OCI-LY3 (cell line): ENCODE measurements around the gene CYTIP.

Experiments
- H2AFZ ChIP-seq: fragments of 200-600, 300-600 bp; shearing (Covaris generic); 2 replicates; pipeline ENCODE4 v1.6.0; 2014; ENCODE audit warnings: antibody characterized with exemption, low read depth, low read length
- H3K27ac ChIP-seq: fragments of 200-600, 300-600 bp; sonication (generic); 2 replicates; pipeline ENCODE4 v1.5.1; 2014; ENCODE audit warnings: mild to moderate bottlenecking, low read length, moderate library complexity, mixed read lengths
- H3K27me3 ChIP-seq: fragments of 200-600, 300-600 bp; sonication (generic); 2 replicates; pipeline ENCODE4 v1.6.1; 2014; ENCODE audit warnings: low read depth, low read length, mixed read lengths
- H3K36me3 ChIP-seq: fragments of 200-600, 300-600 bp; sonication (generic); replicated peaks from 2 replicates; pipeline ENCODE3; 2014; ENCODE audit warnings: low read depth, low read length, mixed read lengths
- H3K4me1 ChIP-seq: fragments of 300-600, 200-600 bp; sonication (generic); 2 replicates; pipeline ENCODE4 v1.6.1; 2014; ENCODE audit warnings: low read length, mixed read lengths
- H3K4me2 ChIP-seq: fragments of 200-600, 300-600 bp; sonication (generic); 2 replicates; pipeline ENCODE4 v1.6.1; 2014; ENCODE audit warnings: low read length, mixed read lengths
- H3K4me3 ChIP-seq: fragments of 300-600, 200-600 bp; sonication (generic); 2 replicates; pipeline ENCODE4 v1.5.1; 2014; ENCODE audit warnings: antibody characterized with exemption, mild to moderate bottlenecking, low read length, moderate library complexity
- H3K79me2 ChIP-seq: fragments of 300-600, 200-600 bp; shearing (Covaris generic); 2 replicates; pipeline ENCODE4 v1.6.1; 2014; ENCODE audit warnings: mild to moderate bottlenecking, low read length, mixed read lengths
- H3K9ac ChIP-seq: fragments of 300-600, 200-600 bp; shearing (Covaris generic); 2 replicates; pipeline ENCODE4 v1.6.0; 2014; ENCODE audit warnings: mild to moderate bottlenecking, low read length, moderate library complexity
- H3K9me3 ChIP-seq: fragments of 200-600, 300-600 bp; shearing (Covaris generic); 2 replicates; pipeline ENCODE4 v1.6.1; 2014; ENCODE audit warnings: low read length, mixed read lengths; ENCODE audit not compliant: insufficient read depth
- H4K20me1 ChIP-seq: fragments of 200-600, 300-600 bp; sonication (generic); 2 replicates; pipeline ENCODE4 v1.6.1; 2016; ENCODE audit warnings: low read length, mixed read lengths; ENCODE audit not compliant: insufficient read depth
- CTCF ChIP-seq: fragments of 200-600, 300-600 bp; sonication (generic); IDR thresholded peaks from 2 replicates; pipeline ENCODE4 v1.5.1; 2014; ENCODE audit warnings: antibody characterized with exemption, low read length, low read depth
- EZH2phosphoT487 ChIP-seq: fragments of 200-600 bp; shearing (Covaris generic); IDR thresholded peaks from 2 replicates; pipeline ENCODE4 v1.6.1; 2018; ENCODE audit warnings: antibody characterized with exemption, mixed run types, low read depth

CYTIP gene

GRCh38 chr2:157447031-157447430 is 3.1 kb upstream of the CYTIP start:
- Histone ChIP-seq H3K4me2 (no peak overlapping the region), H3K4me1 (peaks cover 28% of the 10 kb centered on the region), H3K9me3 (no peaks in the 10 kb centered on the region), H3K9ac (no peak overlapping the region), H3K4me3 (no peak overlapping the region), H3K27me3 (no peaks in the 10 kb centered on the region), H2AFZ (no peak overlapping the region), H4K20me1 (no peaks in the 10 kb centered on the region), H3K27ac (no peak overlapping the region), H3K36me3 (peaks cover 9% of the 10 kb centered on the region), H3K79me2 (peaks cover 32% of the 10 kb centered on the region)
- no peak for TF ChIP-seq EZH2phosphoT487
- TF ChIP-seq CTCF, result no peak

GRCh38 chr2:157444641-157445040 is 752 bp upstream of the CYTIP start:
- peaks cover 30% of the 10 kb centered on the region for H3K36me3 ChIP-seq
- no peaks in the 10 kb centered on the region for H3K9me3 ChIP-seq
- H3K79me2 ChIP-seq, result peaks cover 56% of the 10 kb centered on the region
- H2AFZ ChIP-seq, result peak overlapping the region; percentile 52; the same call in 1 of the 2 replicates
- peak overlapping the region; percentile 99 for H3K4me2 ChIP-seq
- peak overlapping the region; percentile 97 for H3K4me3 ChIP-seq
- TF ChIP-seq CTCF, result no peak
- TF ChIP-seq EZH2phosphoT487, result no peak
- H3K4me1 ChIP-seq, result peaks cover 29% of the 10 kb centered on the region
- no peaks in the 10 kb centered on the region for H3K27me3 ChIP-seq
- H4K20me1 ChIP-seq, result no peaks in the 10 kb centered on the region
- H3K9ac ChIP-seq, result peak overlapping the region; percentile 98
- peak overlapping the region; percentile 98 for H3K27ac ChIP-seq

GRCh38 chr2:157443090-157443489 is 799 bp downstream of the CYTIP start:
- TF ChIP-seq EZH2phosphoT487, result no peak
- TF ChIP-seq CTCF, result no peak
- peak overlapping the region; percentile 98 for H3K9ac ChIP-seq
- H3K4me2 ChIP-seq, result peak overlapping the region; percentile 99
- no peaks in the 10 kb centered on the region for H3K27me3 ChIP-seq
- H3K36me3 ChIP-seq, result peaks cover 34% of the 10 kb centered on the region
- peaks cover 13% of the 10 kb centered on the region for H4K20me1 ChIP-seq
- H3K79me2 ChIP-seq, result peaks cover 71% of the 10 kb centered on the region
- H3K9me3 ChIP-seq, result no peaks in the 10 kb centered on the region
- no peak overlapping the region for H2AFZ ChIP-seq
- peaks cover 42% of the 10 kb centered on the region for H3K4me1 ChIP-seq
- peak overlapping the region; percentile 98 for H3K27ac ChIP-seq
- peak overlapping the region; percentile 97 for H3K4me3 ChIP-seq

- peak overlapping the region; percentile 97 for H3K4me3 ChIP-seq
- peaks cover 76% of the 10 kb centered on the region for H3K79me2 ChIP-seq
- peak overlapping the region; percentile 98 for H3K9ac ChIP-seq
- H3K36me3 ChIP-seq, result peaks cover 35% of the 10 kb centered on the region
- peak overlapping the region; percentile 99 for H3K4me2 ChIP-seq
- no peaks in the 10 kb centered on the region for H3K9me3 ChIP-seq
- no peaks in the 10 kb centered on the region for H3K27me3 ChIP-seq
- peaks cover 46% of the 10 kb centered on the region for H3K4me1 ChIP-seq
- H2AFZ ChIP-seq, result no peak overlapping the region
- H4K20me1 ChIP-seq, result peaks cover 17% of the 10 kb centered on the region
- no peak for TF ChIP-seq EZH2phosphoT487
- no peak for TF ChIP-seq CTCF
- peak overlapping the region; percentile 98 for H3K27ac ChIP-seq
Measured at GRCh38 chr2:157442636-157443035, 1.3 kb downstream of the CYTIP start.
